ENCODE measurements around the gene PUSL1.

Gene PUSL1

DNA sequence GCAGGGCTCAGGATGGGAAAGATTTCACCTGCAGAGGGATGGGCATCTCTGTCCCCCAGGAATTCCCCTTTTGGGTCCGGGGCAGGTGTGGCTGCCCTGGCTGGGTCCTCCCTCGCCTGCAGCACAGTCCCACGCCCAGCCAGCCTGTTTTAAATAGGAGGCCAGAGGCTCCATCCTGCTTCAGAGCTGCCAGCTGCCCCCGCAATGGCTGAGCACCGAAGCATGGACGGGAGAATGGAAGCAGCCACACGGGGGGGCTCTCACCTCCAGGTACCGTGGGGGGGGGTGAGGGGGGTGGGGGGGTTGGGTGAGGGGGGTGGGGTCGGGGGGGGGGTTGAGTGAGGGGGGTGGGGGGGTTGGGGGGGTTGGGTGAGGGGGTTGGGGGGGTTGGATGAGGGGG lies 24.6 kb upstream of the PUSL1 start:
- H2BK15ac ChIP-seq (ENCODE audit: low read length): no peak overlapping the region
- H3K4me1 ChIP-seq (ENCODE audit: control insufficient read depth in 2 of 2, insufficient read depth in 1 of 2, low read depth in 1 of 2, low read length in 2 of 2): peaks cover 0 to 4% of the 10 kb centered on the region in 2 donors
- H3K23ac ChIP-seq (ENCODE audit: low read depth, low read length, poor library complexity): no peak overlapping the region
- no peaks in the 10 kb centered on the region for H3K36me3 ChIP-seq (replicated peaks in 1 of 2; ENCODE audit: control insufficient read depth in 2 of 2, insufficient read depth in 2 of 2, low read length in 2 of 2)
- WGBS, 2 donors (ENCODE audit: extremely low coverage in 2 of 2, insufficient read length in 2 of 2, insufficient replicate concordance in 1 of 2): no CpG with 5 or more reads among the region's 9 CpGs
- H3K79me1 ChIP-seq (ENCODE audit: low read depth, low read length): peaks cover 7% of the 10 kb centered on the region
- no peaks in the 10 kb centered on the region for H3K9me3 ChIP-seq (replicated peaks in 1 of 2; ENCODE audit: control insufficient read depth in 2 of 2, insufficient read depth in 1 of 2, low read depth in 1 of 2, low read length in 2 of 2)
- H2AK5ac ChIP-seq (ENCODE audit: low read depth, low read length): no peak overlapping the region
- no peak overlapping the region for H4K8ac ChIP-seq (ENCODE audit: low read depth, low read length)
- H3K4ac ChIP-seq (ENCODE audit: low read length): no peak overlapping the region
- no peak overlapping the region for H3K4me2 ChIP-seq (ENCODE audit: insufficient read depth, low read length, poor library complexity, severe bottlenecking)
- no peak for DNase-seq (ENCODE audit: low spot score)
- no peaks in the 10 kb centered on the region for H3K27me3 ChIP-seq (ENCODE audit: control insufficient read depth in 3 of 3, insufficient read depth in 3 of 3, low read depth in 1 of 3, low read length in 3 of 3)
- H2BK120ac ChIP-seq (ENCODE audit: low read depth, low read length): no peak overlapping the region
- H3K9ac ChIP-seq (ENCODE audit: low read depth, low read length, poor library complexity): no peak overlapping the region
- H3K27ac ChIP-seq (replicated peaks; ENCODE audit: low read length): no peak overlapping the region
- peak overlapping the region; percentile 75 for H2BK5ac ChIP-seq (ENCODE audit: low read length)
- peak overlapping the region; percentile 80 for H3K18ac ChIP-seq (ENCODE audit: low read length)
- no peak overlapping the region for H3K14ac ChIP-seq (ENCODE audit: low read length)
- H2BK12ac ChIP-seq (ENCODE audit: low read length): peak overlapping the region; percentile 22
- H3K4me3 ChIP-seq (ENCODE audit: low read length in 2 of 2): no peak overlapping the region
- no peak overlapping the region for H2AFZ ChIP-seq (ENCODE audit: low read length)
- no peak overlapping the region for H4K91ac ChIP-seq (ENCODE audit: low read depth, low read length, poor library complexity)

DNA sequence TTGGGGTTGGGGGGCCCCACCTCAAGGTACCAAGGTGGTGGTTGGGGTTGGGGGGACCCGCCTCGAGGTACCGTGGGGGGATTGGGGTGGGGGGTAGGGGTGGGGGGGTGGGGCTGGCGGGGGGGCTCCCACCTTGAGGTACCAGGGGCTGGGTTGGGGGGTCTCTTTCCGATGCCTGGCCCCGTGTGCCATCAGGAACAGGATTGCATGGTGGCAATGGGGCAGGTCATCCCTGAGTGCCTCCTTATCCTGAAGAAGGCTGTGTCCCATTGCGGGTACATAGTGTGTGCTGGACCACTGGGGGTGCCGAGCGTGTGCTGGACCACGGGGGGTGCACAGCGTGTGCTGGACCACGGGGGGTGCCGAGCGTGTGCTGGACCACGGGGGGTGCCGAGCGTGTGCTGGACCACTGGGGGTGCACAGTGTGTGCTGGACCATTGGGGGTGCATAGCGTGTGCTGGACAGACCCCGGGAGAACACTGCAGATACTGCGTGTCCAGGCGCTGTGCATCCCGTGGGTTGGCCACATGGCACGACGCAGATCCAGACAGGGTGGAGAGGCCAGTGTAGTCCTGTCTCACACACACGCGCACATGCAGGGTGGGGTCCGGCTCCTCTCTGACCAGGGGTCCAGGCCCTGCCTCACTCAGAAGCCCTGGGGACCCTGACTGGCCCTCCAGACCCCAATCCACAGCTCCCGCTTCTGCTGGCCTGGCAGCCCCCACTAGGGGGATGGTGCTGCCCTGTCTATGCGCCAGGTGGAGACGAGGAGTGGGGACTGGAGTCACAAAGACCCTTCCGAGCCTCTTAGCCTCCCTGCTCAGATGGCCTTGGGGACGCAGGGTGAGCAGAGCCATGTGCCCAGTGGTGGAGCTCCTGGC lies 23.9 kb upstream of the PUSL1 start:
- Histone ChIP-seq H3K14ac (ENCODE audit: low read length) (peak overlapping the region; percentile 38), H2AFZ (ENCODE audit: low read length) (no peak overlapping the region), H3K9ac (ENCODE audit: low read depth, low read length, poor library complexity) (peak overlapping the region; percentile 3), H3K27ac (replicated peaks; ENCODE audit: low read length) (no peak overlapping the region), H3K9me3 (replicated peaks in 1 of 2; ENCODE audit: control insufficient read depth in 2 of 2, insufficient read depth in 1 of 2, low read depth in 1 of 2, low read length in 2 of 2) (no peaks in the 10 kb centered on the region), H3K23ac (ENCODE audit: low read depth, low read length, poor library complexity) (peak overlapping the region; percentile 25), H3K4me3 (ENCODE audit: low read length in 2 of 2) (peak overlapping the region in 1 of 2 donors; percentile 38), H2BK15ac (ENCODE audit: low read length) (peak overlapping the region; percentile 67), H2AK5ac (ENCODE audit: low read depth, low read length) (peak overlapping the region; percentile 90), H4K8ac (ENCODE audit: low read depth, low read length) (no peak overlapping the region), H3K36me3 (replicated peaks in 1 of 2; ENCODE audit: control insufficient read depth in 2 of 2, insufficient read depth in 2 of 2, low read length in 2 of 2) (no peaks in the 10 kb centered on the region), H2BK12ac (ENCODE audit: low read length) (peak overlapping the region; percentile 58), H3K4ac (ENCODE audit: low read length) (no peak overlapping the region), H3K79me1 (ENCODE audit: low read depth, low read length) (peaks cover 7% of the 10 kb centered on the region), H2BK5ac (ENCODE audit: low read length) (peak overlapping the region; percentile 87), H3K4me2 (ENCODE audit: insufficient read depth, low read length, poor library complexity, severe bottlenecking) (no peak overlapping the region), H3K27me3 (ENCODE audit: control insufficient read depth in 3 of 3, insufficient read depth in 3 of 3, low read depth in 1 of 3, low read length in 3 of 3) (no peaks in the 10 kb centered on the region), H2BK120ac (ENCODE audit: low read depth, low read length) (no peak overlapping the region), H4K91ac (ENCODE audit: low read depth, low read length, poor library complexity) (peak overlapping the region; percentile 85), H3K18ac (ENCODE audit: low read length) (peak overlapping the region; percentile 87), H3K4me1 (ENCODE audit: control insufficient read depth in 2 of 2, insufficient read depth in 1 of 2, low read depth in 1 of 2, low read length in 2 of 2) (peaks cover 0 to 4% of the 10 kb centered on the region in 2 donors)
- no peak for DNase-seq (ENCODE audit: low spot score)
- no CpG with 5 or more reads among the region's 32 CpGs for WGBS, 2 donors (ENCODE audit: extremely low coverage in 2 of 2, insufficient read length in 2 of 2, insufficient replicate concordance in 1 of 2)

DNA sequence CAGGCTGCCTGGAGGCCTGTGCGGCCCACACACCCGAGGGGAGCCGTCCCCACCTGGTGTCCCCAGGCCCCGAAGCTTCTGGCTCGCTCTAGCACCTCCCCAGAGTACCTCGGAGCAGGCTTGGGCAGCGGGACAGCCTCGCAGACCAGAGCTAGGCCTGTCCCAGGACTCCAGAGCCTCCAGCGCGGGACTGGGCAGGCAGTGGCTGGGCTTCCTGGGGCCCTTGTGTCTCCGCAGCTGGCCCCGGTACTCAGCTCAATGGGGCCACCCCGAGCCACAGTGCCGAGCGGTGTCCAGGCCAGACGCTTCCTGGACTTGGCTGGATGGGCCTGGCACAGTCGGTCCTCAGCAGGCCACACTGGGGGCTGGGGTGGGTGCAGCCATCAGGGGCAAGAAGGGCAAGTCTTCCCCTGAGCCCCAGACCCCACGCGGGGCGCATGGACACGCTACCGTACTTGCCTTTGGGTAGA lies 23.3 kb upstream of the PUSL1 start:
- H3K9ac ChIP-seq (ENCODE audit: low read depth, low read length, poor library complexity): peak overlapping the region; percentile 70
- no CpG with 5 or more reads among the region's 22 CpGs for WGBS, 2 donors (ENCODE audit: extremely low coverage in 2 of 2, insufficient read length in 2 of 2, insufficient replicate concordance in 1 of 2)
- peak overlapping the region; percentile 90 for H2AK5ac ChIP-seq (ENCODE audit: low read depth, low read length)
- peak overlapping the region; percentile 67 for H2BK15ac ChIP-seq (ENCODE audit: low read length)
- H3K79me1 ChIP-seq (ENCODE audit: low read depth, low read length): peaks cover 7% of the 10 kb centered on the region
- no peak overlapping the region for H3K4ac ChIP-seq (ENCODE audit: low read length)
- H2AFZ ChIP-seq (ENCODE audit: low read length): no peak overlapping the region
- H3K9me3 ChIP-seq (replicated peaks in 1 of 2; ENCODE audit: control insufficient read depth in 2 of 2, insufficient read depth in 1 of 2, low read depth in 1 of 2, low read length in 2 of 2): no peaks in the 10 kb centered on the region
- H3K4me3 ChIP-seq (ENCODE audit: low read length in 2 of 2): no peak overlapping the region
- H3K27ac ChIP-seq (replicated peaks; ENCODE audit: low read length): no peak overlapping the region
- H3K4me1 ChIP-seq (ENCODE audit: control insufficient read depth in 2 of 2, insufficient read depth in 1 of 2, low read depth in 1 of 2, low read length in 2 of 2): peaks cover 0 to 4% of the 10 kb centered on the region in 2 donors
- no peak overlapping the region for H4K8ac ChIP-seq (ENCODE audit: low read depth, low read length)
- H3K4me2 ChIP-seq (ENCODE audit: insufficient read depth, low read length, poor library complexity, severe bottlenecking): no peak overlapping the region
- H3K27me3 ChIP-seq (ENCODE audit: control insufficient read depth in 3 of 3, insufficient read depth in 3 of 3, low read depth in 1 of 3, low read length in 3 of 3): no peaks in the 10 kb centered on the region
- H3K23ac ChIP-seq (ENCODE audit: low read depth, low read length, poor library complexity): peak overlapping the region; percentile 25
- H2BK120ac ChIP-seq (ENCODE audit: low read depth, low read length): no peak overlapping the region
- H3K18ac ChIP-seq (ENCODE audit: low read length): peak overlapping the region; percentile 76
- no peaks in the 10 kb centered on the region for H3K36me3 ChIP-seq (replicated peaks in 1 of 2; ENCODE audit: control insufficient read depth in 2 of 2, insufficient read depth in 2 of 2, low read length in 2 of 2)
- no peak for DNase-seq (ENCODE audit: low spot score)
- no peak overlapping the region for H4K91ac ChIP-seq (ENCODE audit: low read depth, low read length, poor library complexity)
- peak overlapping the region; percentile 87 for H2BK5ac ChIP-seq (ENCODE audit: low read length)
- no peak overlapping the region for H3K14ac ChIP-seq (ENCODE audit: low read length)
- H2BK12ac ChIP-seq (ENCODE audit: low read length): no peak overlapping the region

DNA sequence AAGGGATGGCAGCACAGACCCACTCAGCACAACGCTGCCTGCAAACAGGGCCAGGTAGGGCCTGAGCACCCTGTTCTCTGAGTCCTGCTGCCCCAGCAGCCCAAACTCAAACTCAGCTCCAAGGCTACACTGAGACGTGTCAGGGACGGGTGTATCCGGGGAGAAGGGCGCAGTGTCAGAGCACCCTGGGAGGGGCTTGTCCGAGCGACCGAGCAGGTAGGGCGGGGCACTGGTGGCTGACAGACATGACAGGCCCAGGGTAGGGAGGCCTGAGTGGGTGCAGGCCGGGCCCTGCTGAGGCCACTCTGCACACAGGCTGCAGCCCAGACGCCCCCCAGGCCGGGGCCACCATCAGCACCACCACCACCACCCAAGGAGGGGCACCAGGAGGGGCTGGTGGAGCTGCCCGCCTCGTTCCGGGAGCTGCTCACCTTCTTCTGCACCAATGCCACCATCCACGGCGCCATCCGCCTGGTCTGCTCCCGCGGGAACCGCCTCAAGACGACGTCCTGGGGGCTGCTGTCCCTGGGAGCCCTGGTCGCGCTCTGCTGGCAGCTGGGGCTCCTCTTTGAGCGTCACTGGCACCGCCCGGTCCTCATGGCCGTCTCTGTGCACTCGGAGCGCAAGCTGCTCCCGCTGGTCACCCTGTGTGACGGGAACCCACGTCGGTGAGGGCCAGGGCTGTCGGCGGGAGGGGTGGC lies 22.6 kb upstream of the PUSL1 start:
- no peaks in the 10 kb centered on the region for H3K9me3 ChIP-seq (replicated peaks in 1 of 2; ENCODE audit: control insufficient read depth in 2 of 2, insufficient read depth in 1 of 2, low read depth in 1 of 2, low read length in 2 of 2)
- H2BK12ac ChIP-seq (ENCODE audit: low read length): no peak overlapping the region
- H3K36me3 ChIP-seq (replicated peaks in 1 of 2; ENCODE audit: control insufficient read depth in 2 of 2, insufficient read depth in 2 of 2, low read length in 2 of 2): no peaks in the 10 kb centered on the region
- no peak overlapping the region for H3K4me2 ChIP-seq (ENCODE audit: insufficient read depth, low read length, poor library complexity, severe bottlenecking)
- peak overlapping the region; percentile 70 for H3K9ac ChIP-seq (ENCODE audit: low read depth, low read length, poor library complexity)
- H4K8ac ChIP-seq (ENCODE audit: low read depth, low read length): no peak overlapping the region
- H2AFZ ChIP-seq (ENCODE audit: low read length): no peak overlapping the region
- no peak for DNase-seq (ENCODE audit: low spot score)
- WGBS, 2 donors (ENCODE audit: extremely low coverage in 2 of 2, insufficient read length in 2 of 2, insufficient replicate concordance in 1 of 2): no CpG with 5 or more reads among the region's 37 CpGs
- H3K14ac ChIP-seq (ENCODE audit: low read length): peak overlapping the region; percentile 56
- H3K4ac ChIP-seq (ENCODE audit: low read length): no peak overlapping the region
- H4K91ac ChIP-seq (ENCODE audit: low read depth, low read length, poor library complexity): no peak overlapping the region
- peak overlapping the region; percentile 90 for H2AK5ac ChIP-seq (ENCODE audit: low read depth, low read length)
- no peaks in the 10 kb centered on the region for H3K27me3 ChIP-seq (ENCODE audit: control insufficient read depth in 3 of 3, insufficient read depth in 3 of 3, low read depth in 1 of 3, low read length in 3 of 3)
- no peak overlapping the region for H3K4me3 ChIP-seq (ENCODE audit: low read length in 2 of 2)
- H2BK15ac ChIP-seq (ENCODE audit: low read length): no peak overlapping the region
- H2BK120ac ChIP-seq (ENCODE audit: low read depth, low read length): peak overlapping the region; percentile 47
- H3K4me1 ChIP-seq (ENCODE audit: control insufficient read depth in 2 of 2, insufficient read depth in 1 of 2, low read depth in 1 of 2, low read length in 2 of 2): peaks cover 0 to 4% of the 10 kb centered on the region in 2 donors
- H3K27ac ChIP-seq (replicated peaks; ENCODE audit: low read length): no peak overlapping the region
- H3K23ac ChIP-seq (ENCODE audit: low read depth, low read length, poor library complexity): peak overlapping the region; percentile 43
- no peak overlapping the region for H2BK5ac ChIP-seq (ENCODE audit: low read length)
- H3K18ac ChIP-seq (ENCODE audit: low read length): peak overlapping the region; percentile 76
- peaks cover 7% of the 10 kb centered on the region for H3K79me1 ChIP-seq (ENCODE audit: low read depth, low read length)
